A673 (cell line): ENCODE data around the gene WDR62. TPM values are rescaled to one million over a fixed set of nuclear protein-coding genes. Genes with fewer than 3 reads are reported as not detected.
A peak's percentile ranks its signal among the peaks of the same experiment; 100 is the strongest.

ENCODE experiments used
- BruUV-seq: library from RNA; stranded (reverse); fragments of 400-500 nt; replicated peaks from 2 replicates; lab custom pipeline; 2021; lab: Mats Ljungman, UMichigan
- CTCF ChIA-PET: fragments of 300-600 bp; sonication (Branson Sonifier 250); formaldehyde crosslinking; loops from one replicate; lab custom pipeline; 2022; ENCODE audit warnings: antibody characterized with exemption; lab: Charles Lee
- POLR2A ChIA-PET: fragments of 300-600 bp; sonication (Branson Sonifier 250); formaldehyde crosslinking; loops from one replicate; lab custom pipeline; 2022; ENCODE audit warnings: antibody characterized with exemption; ENCODE audit not compliant: low non-redundant PET; lab: Charles Lee
- DNase-seq: peaks from one replicate; pipeline ENCODE4 v3.0.0-alpha.2; 2015; ENCODE audit warnings: low spot score
- H3K27ac ChIP-seq: fragments of 200-600 bp; sonication (generic); 2 replicates; pipeline ENCODE4 v1.5.1; 2016; ENCODE audit warnings: mixed run types, low read depth, mild to moderate bottlenecking, mixed read lengths, antibody characterized with exemption, low read length; ENCODE audit not compliant: poor library complexity, severe bottlenecking
- H3K27me3 ChIP-seq: fragments of 200-600 bp; sonication (generic); replicated peaks from 2 replicates; pipeline ENCODE4 v1.6.1; 2017; ENCODE audit warnings: mixed run types, low read depth, mild to moderate bottlenecking, mixed read lengths, antibody characterized with exemption, low read length; ENCODE audit not compliant: insufficient read depth, poor library complexity
- H3K36me3 ChIP-seq: fragments of 200-600 bp; sonication (generic); 2 replicates; pipeline ENCODE4 v1.6.1; 2016; ENCODE audit warnings: mixed run types, mild to moderate bottlenecking, mixed read lengths, antibody characterized with exemption, low read length; ENCODE audit not compliant: insufficient read depth, poor library complexity, severe bottlenecking
- H3K4me1 ChIP-seq: fragments of 200-600 bp; sonication (generic); 2 replicates; pipeline ENCODE4 v1.6.1; 2017; ENCODE audit warnings: mixed run types, mild to moderate bottlenecking, mixed read lengths, antibody characterized with exemption, low read length; ENCODE audit not compliant: insufficient read depth, poor library complexity, severe bottlenecking
- H3K4me3 ChIP-seq: fragments of 200-600 bp; sonication (generic); 2 replicates; pipeline ENCODE4 v1.5.1; 2016; ENCODE audit warnings: low read depth, mixed run types, mild to moderate bottlenecking, mixed read lengths, low read length; ENCODE audit not compliant: poor library complexity, severe bottlenecking
- H3K9me3 ChIP-seq: fragments of 200-600 bp; sonication (generic); 2 replicates; pipeline ENCODE4 v1.6.1; 2016; ENCODE audit warnings: mixed run types, low read depth, mild to moderate bottlenecking, mixed read lengths, antibody characterized with exemption, low read length; ENCODE audit not compliant: poor library complexity, severe bottlenecking
- CTCF ChIP-seq: fragments of 300-800, 200-600 bp; sonication (generic); conservative IDR thresholded peaks from 2 replicates; pipeline ENCODE4 v1.5.1; 2017; ENCODE audit warnings: low read depth, mild to moderate bottlenecking, antibody characterized with exemption, low read length, moderate library complexity, mixed read lengths
- EZH2 ChIP-seq: fragments of 200-600 bp; sonication (generic); IDR thresholded peaks from 2 replicates; pipeline ENCODE4 v1.6.1; 2017; ENCODE audit warnings: borderline replicate concordance, low read depth, mild to moderate bottlenecking, mixed read lengths, antibody characterized with exemption, low read length; ENCODE audit not compliant: poor library complexity, severe bottlenecking
- intact Hi-C: fragments of 100-400 bp; cut with micrococcal nuclease; formaldehyde crosslinking; loops from one replicate; pipeline ENCODE4 v1.10.0; 2022; ENCODE audit not compliant: unreplicated experiment
- total RNA-seq: library from RNA; stranded (reverse); gene quantifications from 2 replicates; pipeline ENCODE4 v1.2.3, GENCODE V29; 2021

WDR62 gene
- total RNA-seq, 1 experiment from 2014 or later: 40.4 TPM

GRCh38 chr19:36027696-36028095 is 27.0 kb upstream of the WDR62 start:
- H3K27me3 ChIP-seq: no peaks in the 10 kb centered on the region
- H3K9me3 ChIP-seq: no peaks in the 10 kb centered on the region
- no TSS peak for BruUV-seq
- ChIA-PET CTCF (no interaction called here), POLR2A (no interaction called here)
- H3K4me3 ChIP-seq: no peak overlapping the region
- no peaks in the 10 kb centered on the region for H3K4me1 ChIP-seq
- TF ChIP-seq EZH2: no peak
- no peak for TF ChIP-seq CTCF
- H3K27ac ChIP-seq: no peak overlapping the region
- H3K36me3 ChIP-seq: no peaks in the 10 kb centered on the region
- intact Hi-C loops: no loop called here
- DNase-seq: no peak

GRCh38 chr19:36028313-36029041 is 26.2 kb upstream of the WDR62 start:
- no peak for DNase-seq
- TF ChIP-seq EZH2 (no peak), CTCF (no peak)
- Histone ChIP-seq H3K9me3 (no peaks in the 10 kb centered on the region), H3K36me3 (no peaks in the 10 kb centered on the region), H3K4me1 (no peaks in the 10 kb centered on the region), H3K4me3 (no peak overlapping the region), H3K27ac (no peak overlapping the region), H3K27me3 (no peaks in the 10 kb centered on the region)
- CTCF ChIA-PET: no interaction called here
- POLR2A ChIA-PET: no interaction called here
- BruUV-seq: no TSS peak
- intact Hi-C loops: no loop called here

- TF ChIP-seq EZH2 (no peak), CTCF (0 out of 2 replicates have a peak, but pooled peaks have one; percentile 15)
- ChIA-PET POLR2A (no interaction called here), CTCF (no interaction called here)
- H3K4me3 ChIP-seq: no peak overlapping the region
- H3K27ac ChIP-seq: no peak overlapping the region
- BruUV-seq: no TSS peak
- H3K36me3 ChIP-seq: no peaks in the 10 kb centered on the region
- no peaks in the 10 kb centered on the region for H3K9me3 ChIP-seq
- intact Hi-C loops: no loop called here
- DNase-seq: no peak
- no peaks in the 10 kb centered on the region for H3K4me1 ChIP-seq
- H3K27me3 ChIP-seq: no peaks in the 10 kb centered on the region
Observed at GRCh38 chr19:36030264-36031148, 24.2 kb upstream of the WDR62 start.
